ENCODE results near the gene OR13J1.
"Not testable (repeated sequence)": the region's sequence is repeated elsewhere in the genome, so short reads cannot be mapped to it uniquely, and the experiment has no call there.

DNA sequence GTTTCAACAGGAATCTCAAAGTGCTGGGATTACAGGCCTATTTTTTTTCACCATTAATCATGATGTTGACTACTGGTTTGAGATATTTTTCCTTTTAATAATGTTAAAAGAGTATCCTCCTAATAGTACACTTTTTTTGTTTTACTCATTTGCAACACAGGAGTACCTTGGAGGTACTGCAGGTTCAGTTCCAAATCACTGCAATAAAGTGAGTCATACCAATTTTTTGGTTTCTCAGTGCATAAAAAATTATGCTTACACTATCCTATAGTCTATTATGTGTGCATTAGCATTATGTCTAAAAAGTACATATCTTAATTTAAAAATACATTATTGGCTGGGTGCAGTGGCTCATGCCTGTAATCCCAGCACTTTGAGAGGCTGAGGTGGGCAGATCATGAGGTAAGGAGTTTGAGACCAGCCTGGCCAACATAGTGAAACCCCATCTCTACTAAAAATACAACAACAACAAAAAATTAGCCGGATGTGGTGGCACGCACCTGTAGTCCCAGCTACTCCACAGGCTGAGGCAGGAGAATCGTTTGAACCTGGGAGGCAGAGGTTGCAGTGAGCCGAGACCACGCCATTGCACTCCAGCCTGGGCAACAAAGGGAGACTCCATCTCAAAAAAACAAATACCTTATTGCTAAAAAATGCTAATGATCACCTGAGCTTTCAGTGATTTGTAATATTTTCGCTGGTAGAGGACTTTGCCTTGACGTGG lies 27.3 kb upstream of the OR13J1 start:
- TF ChIP-seq EZH2 (IDR thresholded peaks at IDR 0.05; ENCODE audit: borderline replicate concordance, low read depth, low read length, poor library complexity, severe bottlenecking) = not testable (repeated sequence)
- TF ChIP-seq, protein P1, sequence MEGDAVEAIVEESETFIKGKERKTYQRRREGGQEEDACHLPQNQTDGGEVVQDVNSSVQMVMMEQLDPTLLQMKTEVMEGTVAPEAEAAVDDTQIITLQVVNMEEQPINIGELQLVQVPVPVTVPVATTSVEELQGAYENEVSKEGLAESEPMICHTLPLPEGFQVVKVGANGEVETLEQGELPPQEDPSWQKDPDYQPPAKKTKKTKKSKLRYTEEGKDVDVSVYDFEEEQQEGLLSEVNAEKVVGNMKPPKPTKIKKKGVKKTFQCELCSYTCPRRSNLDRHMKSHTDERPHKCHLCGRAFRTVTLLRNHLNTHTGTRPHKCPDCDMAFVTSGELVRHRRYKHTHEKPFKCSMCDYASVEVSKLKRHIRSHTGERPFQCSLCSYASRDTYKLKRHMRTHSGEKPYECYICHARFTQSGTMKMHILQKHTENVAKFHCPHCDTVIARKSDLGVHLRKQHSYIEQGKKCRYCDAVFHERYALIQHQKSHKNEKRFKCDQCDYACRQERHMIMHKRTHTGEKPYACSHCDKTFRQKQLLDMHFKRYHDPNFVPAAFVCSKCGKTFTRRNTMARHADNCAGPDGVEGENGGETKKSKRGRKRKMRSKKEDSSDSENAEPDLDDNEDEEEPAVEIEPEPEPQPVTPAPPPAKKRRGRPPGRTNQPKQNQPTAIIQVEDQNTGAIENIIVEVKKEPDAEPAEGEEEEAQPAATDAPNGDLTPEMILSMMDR (conservative IDR thresholded peaks at IDR 0.05; ENCODE audit: low read depth, low read length) = not testable (repeated sequence)

Measured in A673 (cell line).